ENCODE data around the gene SKAP2.

DNA sequence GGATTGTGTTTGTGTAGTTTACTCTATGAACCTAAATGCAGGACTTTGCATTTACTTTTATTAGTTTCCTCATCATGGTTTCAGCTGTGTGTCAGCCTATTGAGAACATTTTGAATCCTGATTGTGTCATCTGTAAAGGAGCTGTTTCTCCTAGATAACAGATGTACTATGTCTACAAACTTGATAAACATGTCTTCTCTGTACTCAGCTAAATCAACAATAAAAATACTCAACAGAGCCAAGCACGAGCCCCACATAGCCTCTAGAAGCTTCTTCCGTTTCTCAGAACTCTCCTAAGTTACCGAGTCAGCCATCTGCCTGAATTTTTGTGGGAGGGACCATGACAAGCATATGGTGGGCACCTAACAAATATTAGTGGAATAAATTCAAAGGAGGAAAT lies 234.7 kb downstream of the SKAP2 start:
- TF ChIP-seq, protein P1, sequence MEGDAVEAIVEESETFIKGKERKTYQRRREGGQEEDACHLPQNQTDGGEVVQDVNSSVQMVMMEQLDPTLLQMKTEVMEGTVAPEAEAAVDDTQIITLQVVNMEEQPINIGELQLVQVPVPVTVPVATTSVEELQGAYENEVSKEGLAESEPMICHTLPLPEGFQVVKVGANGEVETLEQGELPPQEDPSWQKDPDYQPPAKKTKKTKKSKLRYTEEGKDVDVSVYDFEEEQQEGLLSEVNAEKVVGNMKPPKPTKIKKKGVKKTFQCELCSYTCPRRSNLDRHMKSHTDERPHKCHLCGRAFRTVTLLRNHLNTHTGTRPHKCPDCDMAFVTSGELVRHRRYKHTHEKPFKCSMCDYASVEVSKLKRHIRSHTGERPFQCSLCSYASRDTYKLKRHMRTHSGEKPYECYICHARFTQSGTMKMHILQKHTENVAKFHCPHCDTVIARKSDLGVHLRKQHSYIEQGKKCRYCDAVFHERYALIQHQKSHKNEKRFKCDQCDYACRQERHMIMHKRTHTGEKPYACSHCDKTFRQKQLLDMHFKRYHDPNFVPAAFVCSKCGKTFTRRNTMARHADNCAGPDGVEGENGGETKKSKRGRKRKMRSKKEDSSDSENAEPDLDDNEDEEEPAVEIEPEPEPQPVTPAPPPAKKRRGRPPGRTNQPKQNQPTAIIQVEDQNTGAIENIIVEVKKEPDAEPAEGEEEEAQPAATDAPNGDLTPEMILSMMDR (IDR thresholded peaks at IDR 0.05): no peak
- no peak for TF ChIP-seq POLR2A (IDR thresholded peaks at IDR 0.05)
